H1 (cell line): Measurements from ENCODE around the gene USP35. TPM values are rescaled to one million over a fixed set of nuclear protein-coding genes. Genes with fewer than 3 reads are reported as not detected.

ENCODE experiments used
- CTCF ChIA-PET: fragments of 300-600 bp; sonication (Branson Sonifier 250); formaldehyde crosslinking; loops from one replicate; lab custom pipeline; 2021; ENCODE audit not compliant: partially characterized antibody; lab: Charles Lee
- POLR2A ChIA-PET: fragments of 300-600 bp; sonication (Branson Sonifier 250); formaldehyde crosslinking; loops from one replicate; lab custom pipeline; 2021; ENCODE audit warnings: inconsistent platforms; ENCODE audit not compliant: partially characterized antibody; lab: Charles Lee
- DNase-seq, 2 experiments: peaks; one replicate each; pipeline versions ENCODE4 v3.0.0 to v3.0.0-alpha.2; 2010 to 2022; ENCODE audit warnings: low spot score in 2 of 2, low read depth in 1 of 2, mixed read lengths in 1 of 2
- FAIRE-seq: peaks from 2 replicates; lab custom pipeline; 2011; peaks lifted over from hg19 to GRCh38; lab: Jason Lieb, UNC
- H2AFZ ChIP-seq: 2 replicates; pipeline ENCODE4 v1.8.1; 2012; ENCODE audit warnings: low read length, inconsistent platforms
- H2AK5ac ChIP-seq: 2 replicates; pipeline ENCODE4 v1.6.1; 2013; ENCODE audit warnings: low read depth, low read length
- H2BK120ac ChIP-seq: replicated peaks from 2 replicates; pipeline ENCODE3; 2013; ENCODE audit warnings: low read depth, low read length, inconsistent platforms
- H2BK12ac ChIP-seq: 2 replicates; pipeline ENCODE4 v1.6.1; 2013; ENCODE audit warnings: low read depth, low read length
- H2BK15ac ChIP-seq: 2 replicates; pipeline ENCODE4 v1.6.1; 2013; ENCODE audit warnings: low read length
- H2BK20ac ChIP-seq: 2 replicates; pipeline ENCODE4 v1.6.1; 2013; ENCODE audit warnings: low read length
- H2BK5ac ChIP-seq: 2 replicates; pipeline ENCODE4 v1.6.1; 2013; ENCODE audit warnings: low read depth, low read length
- H3K14ac ChIP-seq: 2 replicates; pipeline ENCODE4 v1.6.1; 2013; ENCODE audit warnings: inconsistent platforms; ENCODE audit not compliant: insufficient read length
- H3K18ac ChIP-seq: 2 replicates; pipeline ENCODE4 v1.6.1; 2013; ENCODE audit warnings: low read length; ENCODE audit errors: extremely low read depth
- H3K23ac ChIP-seq: 2 replicates; pipeline ENCODE4 v1.6.1; 2013; ENCODE audit warnings: inconsistent platforms; ENCODE audit not compliant: insufficient read length
- H3K23me2 ChIP-seq: 2 replicates; pipeline ENCODE4 v1.6.1; 2013; ENCODE audit warnings: low read depth, low read length
- H3K27ac ChIP-seq: 2 replicates; pipeline ENCODE4 v1.6.1; 2011; ENCODE audit warnings: low read depth, low read length, inconsistent platforms
- H3K27me3 ChIP-seq, 4 experiments: replicated peaks in 1 of 4; 1 replicate in 1 of 4; 2 replicates in 3 of 4; pipeline versions ENCODE4 v1.6.1 to v1.8.1; 2011 to 2013; ENCODE audit warnings: low read length in 3 of 4, mild to moderate bottlenecking in 3 of 4, inconsistent platforms in 2 of 4, mixed read lengths in 2 of 4, moderate library complexity in 1 of 4; ENCODE audit not compliant: control insufficient read depth in 3 of 4, insufficient read depth in 3 of 4; ENCODE audit errors: extremely low read depth in 1 of 4
- H3K36me3 ChIP-seq, 4 experiments: 2 replicates each; pipeline versions ENCODE4 v1.6.1 to v1.8.1; 2011 to 2013; ENCODE audit warnings: mild to moderate bottlenecking in 4 of 4, low read length in 3 of 4, moderate library complexity in 2 of 4, control low read depth in 1 of 4, inconsistent platforms in 1 of 4; ENCODE audit not compliant: insufficient read depth in 4 of 4, control insufficient read depth in 2 of 4
- H3K4ac ChIP-seq: replicated peaks from 2 replicates; pipeline ENCODE3; 2013; ENCODE audit warnings: low read length, low read depth, mixed read lengths, inconsistent platforms; ENCODE audit not compliant: insufficient read length
- H3K4me1 ChIP-seq, 4 experiments: replicated peaks in 1 of 4; 1 replicate in 1 of 4; 2 replicates in 3 of 4; pipeline versions ENCODE4 v1.6.1 to v1.8.1; 2011 to 2013; ENCODE audit warnings: low read length in 3 of 4, inconsistent platforms in 2 of 4, mixed read lengths in 1 of 4; ENCODE audit not compliant: insufficient read depth in 4 of 4, control insufficient read depth in 3 of 4
- H3K4me2 ChIP-seq, 2 experiments: 2 replicates each; pipeline versions ENCODE4 v1.6.1 to v1.8.1; 2011 to 2013; ENCODE audit warnings: low read depth in 2 of 2, low read length in 2 of 2, control low read depth in 1 of 2, inconsistent platforms in 1 of 2, mild to moderate bottlenecking in 1 of 2; ENCODE audit not compliant: insufficient read depth in 1 of 2
- H3K4me3 ChIP-seq, 4 experiments: fragments of 200-600, 300-600 bp in 1 of 4; sonication (generic), shearing (Covaris generic), sonication (Bioruptor Twin) in 1 of 4; 2 replicates each; pipeline versions ENCODE4 v1.5.1 to v1.8.1; 2011 to 2016; ENCODE audit warnings: low read length in 4 of 4, low read depth in 3 of 4, control low read depth in 2 of 4, inconsistent platforms in 2 of 4, mild to moderate bottlenecking in 2 of 4, mixed read lengths in 1 of 4, moderate library complexity in 1 of 4; ENCODE audit not compliant: insufficient read depth in 2 of 4; ENCODE audit errors: extremely low read depth in 1 of 4
- H3K56ac ChIP-seq: replicated peaks from 2 replicates; pipeline ENCODE3; 2013; ENCODE audit warnings: low read depth, mild to moderate bottlenecking, mixed read lengths, low read length, inconsistent platforms; ENCODE audit not compliant: insufficient read length
- H3K79me1 ChIP-seq: 2 replicates; pipeline ENCODE4 v1.6.1; 2013; ENCODE audit warnings: low read depth, low read length, control low read depth
- H3K79me2 ChIP-seq, 2 experiments: 2 replicates each; pipeline versions ENCODE4 v1.6.1 to v1.8.1; 2012 to 2013; ENCODE audit warnings: low read length in 2 of 2, mild to moderate bottlenecking in 2 of 2, inconsistent platforms in 1 of 2; ENCODE audit not compliant: insufficient read depth in 2 of 2, control insufficient read depth in 1 of 2
- H3K9ac ChIP-seq, 4 experiments: replicated peaks in 1 of 4; 1 replicate in 1 of 4; 2 replicates in 3 of 4; pipeline versions ENCODE4 v1.6.1 to v1.8.1; 2011 to 2013; ENCODE audit warnings: low read depth in 3 of 4, low read length in 3 of 4, control low read depth in 2 of 4, mild to moderate bottlenecking in 2 of 4, moderate library complexity in 2 of 4, inconsistent platforms in 1 of 4; ENCODE audit errors: extremely low read depth in 1 of 4
- H3K9me3 ChIP-seq, 2 experiments: 2 replicates each; pipeline versions ENCODE4 v1.6.1 to v1.8.1; 2012 to 2013; ENCODE audit warnings: mild to moderate bottlenecking in 2 of 2, moderate library complexity in 2 of 2, control low read depth in 1 of 2, inconsistent platforms in 1 of 2, low read depth in 1 of 2, low read length in 1 of 2, mixed read lengths in 1 of 2; ENCODE audit not compliant: insufficient read depth in 2 of 2
- H4K20me1 ChIP-seq, 2 experiments: replicated peaks in 1 of 2; 2 replicates each; pipeline versions ENCODE3 to v1.8.1; 2011 to 2013; ENCODE audit warnings: inconsistent platforms in 2 of 2, low read length in 2 of 2, mild to moderate bottlenecking in 1 of 2; ENCODE audit not compliant: insufficient read depth in 2 of 2, control insufficient read depth in 1 of 2
- H4K5ac ChIP-seq: 2 replicates; pipeline ENCODE4 v1.6.1; 2013; ENCODE audit warnings: low read length, low read depth, mixed read lengths, inconsistent platforms; ENCODE audit not compliant: insufficient read length
- H4K8ac ChIP-seq: 2 replicates; pipeline ENCODE4 v1.8.0; 2013; ENCODE audit warnings: mild to moderate bottlenecking, moderate library complexity, low read length, inconsistent platforms; ENCODE audit not compliant: insufficient read depth; ENCODE audit errors: extremely low read depth
- H4K91ac ChIP-seq: replicated peaks from 2 replicates; pipeline ENCODE3; 2013; ENCODE audit warnings: low read length, mixed read lengths, inconsistent platforms; ENCODE audit not compliant: insufficient read length
- CBX5 ChIP-seq: fragments of 300-800, 300-1000 bp; sonication (generic); IDR thresholded peaks from 2 replicates; pipeline ENCODE4 v1.7.1; 2016; ENCODE audit warnings: antibody characterized with exemption, low read length, low read depth
- CHD2 ChIP-seq: IDR thresholded peaks from 2 replicates; pipeline ENCODE4 v1.6.1; 2012; ENCODE audit warnings: low read length, improper control_type of control experiment
- CTBP2 ChIP-seq: IDR thresholded peaks from 2 replicates; pipeline ENCODE4 v1.7.0; 2011; ENCODE audit warnings: borderline replicate concordance, mild to moderate bottlenecking, moderate library complexity, mixed read lengths, low read length; ENCODE audit not compliant: insufficient read depth, insufficient read length
- EP300 ChIP-seq, 2 experiments: IDR thresholded peaks; 1 replicate in 1 of 2; 2 replicates in 1 of 2; pipeline ENCODE4 v1.6.1; 2011 to 2012; ENCODE audit warnings: low read depth in 2 of 2, low read length in 2 of 2, mild to moderate bottlenecking in 2 of 2, borderline replicate concordance in 1 of 2, inconsistent platforms in 1 of 2, moderate library complexity in 1 of 2
- GABPA ChIP-seq: IDR thresholded peaks from 2 replicates; pipeline ENCODE4 v1.6.1; 2011; ENCODE audit warnings: mild to moderate bottlenecking, low read length, moderate library complexity, borderline replicate concordance; ENCODE audit not compliant: insufficient read depth
- HDAC2 ChIP-seq, 2 experiments: fragments of 300-600 bp in 1 of 2; sonication (generic) in 1 of 2; IDR thresholded peaks; 2 replicates each; pipeline ENCODE4 v1.6.1; 2011 to 2012; ENCODE audit warnings: low read depth in 2 of 2, low read length in 2 of 2, mild to moderate bottlenecking in 2 of 2, moderate library complexity in 2 of 2, borderline replicate concordance in 1 of 2, inconsistent platforms in 1 of 2
- SAP30 ChIP-seq: fragments of 300-600 bp; sonication (generic); IDR thresholded peaks from 2 replicates; pipeline ENCODE4 v1.7.1; 2012; ENCODE audit warnings: low read length, moderate library complexity, mild to moderate bottlenecking, inconsistent platforms; ENCODE audit not compliant: insufficient read depth, insufficient replicate concordance
- TAF1 ChIP-seq: IDR thresholded peaks from 2 replicates; pipeline ENCODE4 v1.6.1; 2011; ENCODE audit warnings: mild to moderate bottlenecking, low read depth, low read length
- TEAD4 ChIP-seq: IDR thresholded peaks from 2 replicates; pipeline ENCODE4 v1.6.1; 2012; ENCODE audit warnings: low read depth, low read length, inconsistent platforms, mixed read lengths
- USF2 ChIP-seq: IDR thresholded peaks from 2 replicates; pipeline ENCODE4 v1.6.1; 2011; ENCODE audit warnings: low read length, improper control_type of control experiment
- WGBS, 2 experiments: shearing (Covaris generic) in 1 of 2; methylation state at CpG; one replicate each; pipeline versions ENCODE4 v1.1.6 to v1.1.7; 2013 to 2015; ENCODE audit warnings: low lambda C conversion rate in 2 of 2, mixed read lengths in 2 of 2, inconsistent platforms in 1 of 2, low coverage in 1 of 2, missing lambda C conversion rate in 1 of 2; ENCODE audit not compliant: insufficient replicate concordance in 2 of 2, insufficient coverage in 1 of 2, insufficient read length in 1 of 2; ENCODE audit errors: extremely low coverage in 1 of 2, missing lambda C conversion rate in 1 of 2; 5-methylcytosine and 5-hydroxymethylcytosine counted together
- polyA plus RNA-seq, 7 experiments: library from polyadenylated mRNA; depleted of rRNA in 3 of 7; stranded (reverse) in 5 of 7; unstranded in 2 of 7; fragments of >200 nt in 5 of 7; fragments of 200-250 nt in 2 of 7; gene quantifications; 1 replicate in 5 of 7; 2 replicates in 1 of 7; 4 replicates in 1 of 7; pipeline versions ENCODE4 v1.2.1 to v1.2.3, GENCODE V29; 2011 to 2013; ENCODE audit warnings: missing spikeins in 2 of 7, mixed read lengths in 2 of 7
- total RNA-seq: library from RNA; stranded (reverse); fragmentation: NEBNext Ultra II Directional; extraction: Animal tissue kit (Norgen Biotek cat#: 25700); gene quantifications from 2 replicates; pipeline ENCODE4 v1.2.1, GENCODE V29; 2021

The USP35 gene
- total and polyA plus RNA-seq, 2 of the 8 experiments (the other 6 are each of a cell fraction or from before 2014, with no cell fraction given), result 4.6 to 6.8 TPM

DNA sequence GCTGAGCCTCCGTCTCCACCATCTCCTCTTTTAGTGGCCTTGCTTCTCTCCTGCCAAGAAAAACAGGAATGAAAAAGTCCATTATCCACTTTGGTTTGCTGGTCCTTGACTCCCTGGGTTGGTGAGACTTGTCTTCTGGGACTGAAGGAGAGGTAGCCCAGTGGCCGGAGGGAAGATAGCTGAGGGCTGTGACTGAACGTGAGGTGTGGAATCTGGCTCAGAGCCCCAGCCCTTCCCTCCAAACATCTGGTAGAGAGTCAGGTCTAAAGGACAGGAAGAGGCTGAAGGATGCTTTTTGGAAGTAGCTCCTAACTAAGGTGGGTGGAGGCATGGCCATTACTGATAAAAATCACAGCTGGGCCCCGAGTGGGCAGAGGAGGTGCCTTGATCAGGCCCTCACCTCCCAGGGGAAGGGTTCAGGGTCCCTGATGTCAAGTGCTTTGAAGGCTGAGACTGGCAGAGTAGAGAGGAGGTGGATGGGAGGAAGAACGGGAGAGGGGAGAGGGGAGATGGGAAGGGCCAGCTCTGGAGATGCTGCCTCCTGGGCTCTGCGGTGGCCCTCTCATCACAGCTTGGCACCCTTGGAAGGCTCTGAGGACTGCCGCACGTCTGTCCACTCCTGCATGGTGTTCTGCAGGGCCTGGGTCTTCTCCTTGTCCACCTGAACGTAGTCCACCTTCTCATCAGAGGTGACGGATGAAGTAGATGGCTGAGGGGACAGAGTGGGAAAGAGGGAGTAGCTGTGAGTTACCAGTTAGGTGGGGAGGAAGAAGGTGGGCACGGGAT lies 30.2 kb downstream of the USP35 start:
- no peak for DNase-seq
- Histone ChIP-seq H3K27ac (no peak overlapping the region), H3K56ac (no peak overlapping the region), H3K79me1 (no peaks in the 10 kb centered on the region), H4K91ac (no peak overlapping the region), H2BK5ac (no peak overlapping the region), H4K20me1 (peaks cover 0 to 2% of the 10 kb centered on the region in 2 experiments), H2BK12ac (no peak overlapping the region), H3K23ac (no peak overlapping the region), H2BK20ac (no peak overlapping the region), H3K4ac (no peak overlapping the region), H3K9ac (no peak overlapping the region), H2AK5ac (no peak overlapping the region), H4K8ac (no peak overlapping the region), H3K79me2 (no peaks in the 10 kb centered on the region), H3K36me3 (peaks cover 0 to 4% (median 1%) of the 10 kb centered on the region in 4 experiments; a peak in 3 of 8 replicates), H3K4me1 (no peaks in the 10 kb centered on the region), H3K9me3 (no peaks in the 10 kb centered on the region), H3K4me3 (no peak overlapping the region), H3K18ac (no peak overlapping the region), H2AFZ (no peak overlapping the region), H2BK15ac (no peak overlapping the region), H3K23me2 (no peaks in the 10 kb centered on the region), H3K4me2 (no peak overlapping the region), H3K27me3 (no peaks in the 10 kb centered on the region), H4K5ac (no peak overlapping the region), H2BK120ac (no peak overlapping the region), H3K14ac (no peak overlapping the region)
- no peak for FAIRE-seq
- ChIA-PET CTCF (interaction anchor here (0.6 to 6.7 kb wide), 5 partner anchors 10 to 367 kb away, joined by 3 to 38 read pairs (median 3); no protein-coding TSS in a partner anchor), POLR2A (interaction anchor here (0.8 kb wide), 1 partner anchor 10 kb away, joined by 3 read pairs; no protein-coding TSS in a partner anchor)
- WGBS, 2 experiments, result 83% methylated on average over 11 of the region's 11 CpGs; no CpG with 5 or more reads in 1 of the 2 experiments
- TF ChIP-seq CTBP2 (no peak), SAP30 (no peak), TAF1 (no peak), HDAC2 (IDR thresholded peaks at IDR 0.05; ENCODE audit: borderline replicate concordance in 1 of 2, low read depth in 2 of 2, low read length in 2 of 2) (no peak), USF2 (no peak), CHD2 (no peak), CBX5 (no peak), GABPA (no peak), EP300 (IDR thresholded peaks at IDR 0.05; ENCODE audit: borderline replicate concordance in 1 of 2, low read depth in 2 of 2, low read length in 2 of 2) (no peak), TEAD4 (no peak)
